Measurements from ENCODE around the gene LRRC8D.
"Not testable (repeated sequence)": the region's sequence is repeated elsewhere in the genome, so short reads cannot be mapped to it uniquely, and the experiment has no call there.

GRCh38 chr1:89795571-89795970, 25.3 kb upstream of the LRRC8D start:
- TF ChIP-seq EP300, CTCF (IDR thresholded peaks at IDR 0.05): not testable (repeated sequence)
